Breast epithelium (tissue), 3 donors: ENCODE results near the gene NAV2.

Experiments
- POLR2A ChIP-seq: fragments of 450-650 bp; IDR thresholded peaks from one replicate; pipeline ENCODE4 v1.6.1; 2016; ENCODE audit warnings: antibody characterized with exemption, mild to moderate bottlenecking, moderate library complexity
- POLR2AphosphoS5 ChIP-seq, 3 donors: sonication (generic); formaldehyde crosslinking; IDR thresholded peaks; one replicate each; pipeline ENCODE4 v1.6.1; 2017; ENCODE audit warnings: antibody characterized with exemption in 3 of 3
- TF ChIP-seq, protein P1 (sequence below), 3 donors: fragments of 450-650 bp; IDR thresholded peaks; one replicate each; pipeline ENCODE4 v1.5.1; 2016 to 2017; ENCODE audit warnings: antibody characterized with exemption in 3 of 3, mild to moderate bottlenecking in 3 of 3, moderate library complexity in 3 of 3

DNA sequence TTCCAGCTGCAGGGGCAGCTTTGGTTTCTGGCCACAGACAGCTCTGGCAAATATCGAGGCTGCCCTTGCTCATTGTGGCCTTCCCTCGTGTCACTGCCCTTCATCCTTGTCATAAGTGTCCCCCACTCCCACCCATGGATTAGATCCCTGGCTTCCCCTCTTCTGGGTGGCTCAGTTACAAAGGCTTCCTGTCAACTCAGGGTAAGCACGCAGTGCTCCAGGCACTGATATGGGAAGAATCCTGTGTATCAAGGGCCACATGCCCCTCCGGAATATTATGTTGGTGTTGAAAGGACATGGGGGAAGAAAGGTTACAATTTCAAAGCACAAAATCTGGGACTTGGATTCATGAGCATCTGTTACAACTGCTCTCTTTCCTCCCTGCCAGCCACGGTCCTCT is 319.5 kb downstream of the NAV2 start:
- TF ChIP-seq, protein P1, sequence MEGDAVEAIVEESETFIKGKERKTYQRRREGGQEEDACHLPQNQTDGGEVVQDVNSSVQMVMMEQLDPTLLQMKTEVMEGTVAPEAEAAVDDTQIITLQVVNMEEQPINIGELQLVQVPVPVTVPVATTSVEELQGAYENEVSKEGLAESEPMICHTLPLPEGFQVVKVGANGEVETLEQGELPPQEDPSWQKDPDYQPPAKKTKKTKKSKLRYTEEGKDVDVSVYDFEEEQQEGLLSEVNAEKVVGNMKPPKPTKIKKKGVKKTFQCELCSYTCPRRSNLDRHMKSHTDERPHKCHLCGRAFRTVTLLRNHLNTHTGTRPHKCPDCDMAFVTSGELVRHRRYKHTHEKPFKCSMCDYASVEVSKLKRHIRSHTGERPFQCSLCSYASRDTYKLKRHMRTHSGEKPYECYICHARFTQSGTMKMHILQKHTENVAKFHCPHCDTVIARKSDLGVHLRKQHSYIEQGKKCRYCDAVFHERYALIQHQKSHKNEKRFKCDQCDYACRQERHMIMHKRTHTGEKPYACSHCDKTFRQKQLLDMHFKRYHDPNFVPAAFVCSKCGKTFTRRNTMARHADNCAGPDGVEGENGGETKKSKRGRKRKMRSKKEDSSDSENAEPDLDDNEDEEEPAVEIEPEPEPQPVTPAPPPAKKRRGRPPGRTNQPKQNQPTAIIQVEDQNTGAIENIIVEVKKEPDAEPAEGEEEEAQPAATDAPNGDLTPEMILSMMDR (IDR thresholded peaks at IDR 0.05), result no peak
- TF ChIP-seq POLR2A (no peak), POLR2AphosphoS5 (IDR thresholded peaks at IDR 0.05) (no peak)
